HG03095 (cell line): ENCODE data around the gene ABLIM2.

Source experiments
- ATAC-seq: cut with Tn5 transposase; IDR thresholded peaks from one replicate; pipeline ENCODE4 v1.9.1; 2021; ENCODE audit warnings: moderate library complexity; ENCODE audit not compliant: unreplicated experiment

Gene ABLIM2

GRCh38 chr4:8158710-8159536, at the start of gene ABLIM2:
ABLIM2 (minus strand) TSS chr4:8158813; CDS start chr4:8158689, 124 bp downstream.
- ATAC-seq = peak; percentile 98

- ATAC-seq = no peak
Observed at GRCh38 chr4:8207314-8207713, 48.7 kb upstream of the ABLIM2 start.

GRCh38 chr4:8205749-8206611, 47.4 kb upstream of the ABLIM2 start:
- ATAC-seq = no peak

- ATAC-seq = no peak
Observed at GRCh38 chr4:8205241-8205707, 46.7 kb upstream of the ABLIM2 start.

GRCh38 chr4:8204576-8205227, 46.1 kb upstream of the ABLIM2 start:
- no peak for ATAC-seq

GRCh38 chr4:8203817-8204216, 45.2 kb upstream of the ABLIM2 start:
- ATAC-seq = no peak

- ATAC-seq = no peak
Observed at GRCh38 chr4:8203052-8203401, 44.4 kb upstream of the ABLIM2 start.

- ATAC-seq = no peak
Observed at GRCh38 chr4:8202108-8203051, 43.8 kb upstream of the ABLIM2 start.

GRCh38 chr4:8201321-8201781, 42.7 kb upstream of the ABLIM2 start:
- ATAC-seq = peak; percentile 38

GRCh38 chr4:8200302-8200975, 41.8 kb upstream of the ABLIM2 start:
- no peak for ATAC-seq

GRCh38 chr4:8199594-8200301, 41.1 kb upstream of the ABLIM2 start:
- no peak for ATAC-seq

GRCh38 chr4:8198906-8199593, 40.4 kb upstream of the ABLIM2 start, which contains the start of gene SH3TC1:
SH3TC1 (plus strand) TSS chr4:8199290; CDS start chr4:8205195, 5,905 bp downstream.
- peak; percentile 79 for ATAC-seq

- ATAC-seq = peak; percentile 1
Observed at GRCh38 chr4:8198206-8198905, 39.7 kb upstream of the ABLIM2 start.

- no peak for ATAC-seq
Observed at GRCh38 chr4:8197521-8197920, 38.9 kb upstream of the ABLIM2 start.

GRCh38 chr4:8195841-8196458, 37.3 kb upstream of the ABLIM2 start:
- ATAC-seq = no peak

GRCh38 chr4:8195431-8195830, 36.8 kb upstream of the ABLIM2 start:
- no peak for ATAC-seq
